ENCODE results near the gene TSPOAP1.

The TSPOAP1 gene

GRCh38 chr17:58328195-58329034, at the start of gene TSPOAP1:
TSS of gene TSPOAP1 (minus strand) at chr17:58328795. CDS start at chr17:58327920, 875 bp downstream.
- DNase-seq: peak; percentile 90

- DNase-seq: no peak
Observed at GRCh38 chr17:58377661-58378060, 49.1 kb upstream of the TSPOAP1 start.

GRCh38 chr17:58377093-58377601, 48.6 kb upstream of the TSPOAP1 start:
- DNase-seq: no peak

GRCh38 chr17:58376472-58377000, 47.9 kb upstream of the TSPOAP1 start:
- DNase-seq: no peak

GRCh38 chr17:58375811-58376210, 47.2 kb upstream of the TSPOAP1 start:
- DNase-seq: no peak

- no peak for DNase-seq
Observed at GRCh38 chr17:58375256-58375655, 46.7 kb upstream of the TSPOAP1 start.

GRCh38 chr17:58373923-58374322, 45.3 kb upstream of the TSPOAP1 start:
- no peak for DNase-seq

GRCh38 chr17:58373003-58373402, 44.4 kb upstream of the TSPOAP1 start:
- no peak for DNase-seq

- DNase-seq: no peak
Observed at GRCh38 chr17:58371300-58371950, 42.8 kb upstream of the TSPOAP1 start.

GRCh38 chr17:58370716-58371115, 42.1 kb upstream of the TSPOAP1 start:
- DNase-seq: no peak

GRCh38 chr17:58370309-58370708, 41.7 kb upstream of the TSPOAP1 start:
- no peak for DNase-seq

- no peak for DNase-seq
Observed at GRCh38 chr17:58369214-58370031, 40.8 kb upstream of the TSPOAP1 start.

GRCh38 chr17:58368860-58369213, 40.2 kb upstream of the TSPOAP1 start:
- no peak for DNase-seq

GRCh38 chr17:58367461-58367860, 38.9 kb upstream of the TSPOAP1 start:
- no peak for DNase-seq

GRCh38 chr17:58365980-58366595, 37.5 kb upstream of the TSPOAP1 start:
- DNase-seq: no peak

GRCh38 chr17:58365185-58365979, 36.8 kb upstream of the TSPOAP1 start:
- no peak for DNase-seq

GRCh38 chr17:58364270-58364942, 35.8 kb upstream of the TSPOAP1 start:
- no peak for DNase-seq

GRCh38 chr17:58363457-58364185, 35.0 kb upstream of the TSPOAP1 start:
- DNase-seq: no peak

GRCh38 chr17:58362368-58363014, 33.9 kb upstream of the TSPOAP1 start:
- DNase-seq: no peak
